Upper lobe of left lung (tissue), 6 donors: ENCODE results near the gene EYA2. TPM values are rescaled to one million over a fixed set of nuclear protein-coding genes. Genes with fewer than 3 reads are reported as not detected.

Experiments
- ATAC-seq, 2 donors: fragments of 200-7000 bp; cut with Tn5 transposase; one replicate each; pipeline ENCODE4 v1.9.1; 2022; ENCODE audit warnings: mild to moderate bottlenecking in 2 of 2, moderate library complexity in 2 of 2; ENCODE audit not compliant: low FRiP score in 2 of 2
- DNase-seq, 2 donors: peaks; one replicate each; pipeline ENCODE4 v3.0.0-alpha.2; 2019 to 2020
- H3K27ac ChIP-seq, 4 donors: fragments of 200-600 bp; sonication (generic); one replicate each; pipeline ENCODE4 v1.5.1; 2016 to 2019
- H3K27me3 ChIP-seq, 4 donors: fragments of 200-600 bp; sonication (generic); one replicate each; pipeline ENCODE4 v1.5.1; 2017 to 2019
- H3K36me3 ChIP-seq, 4 donors: fragments of 200-600 bp; sonication (generic); one replicate each; pipeline ENCODE4 v1.5.1; 2016 to 2019
- H3K4me1 ChIP-seq, 4 donors: fragments of 200-600 bp; sonication (generic); one replicate each; pipeline ENCODE4 v1.5.1; 2018 to 2019
- H3K4me3 ChIP-seq, 4 donors: fragments of 200-600 bp; sonication (generic); one replicate each; pipeline ENCODE4 v1.5.1; 2017 to 2019; ENCODE audit warnings: mild to moderate bottlenecking in 2 of 4, moderate library complexity in 1 of 4
- H3K9me3 ChIP-seq, 4 donors: fragments of 200-600 bp; sonication (generic); one replicate each; pipeline ENCODE4 v1.5.1; 2018 to 2019
- CTCF ChIP-seq, 6 experiments: fragments of 450-650 bp in 4 of 6; fragments of 200-600 bp in 2 of 6; sonication (generic) in 2 of 6; IDR thresholded peaks; one replicate each; pipeline ENCODE4 v1.5.1; 2016 to 2019; ENCODE audit warnings: antibody characterized with exemption in 6 of 6
- EP300 ChIP-seq, 4 donors: sonication (generic); formaldehyde crosslinking; IDR thresholded peaks; one replicate each; pipeline ENCODE4 v1.5.1; 2017; ENCODE audit warnings: antibody characterized with exemption in 4 of 4, control low read depth in 2 of 4
- POLR2A ChIP-seq, 4 donors: fragments of 450-650 bp; IDR thresholded peaks; one replicate each; pipeline ENCODE4 v1.5.1; 2016 to 2017; ENCODE audit warnings: antibody characterized with exemption in 4 of 4, mild to moderate bottlenecking in 2 of 4
- POLR2AphosphoS5 ChIP-seq, 2 donors: sonication (generic); formaldehyde crosslinking; IDR thresholded peaks; one replicate each; pipeline ENCODE4 v1.5.1; 2017; ENCODE audit warnings: antibody characterized with exemption in 2 of 2
- WGBS, 2 donors: methylation state at CpG; one replicate each; pipeline ENCODE4 v1.1.5; 2017 to 2018; 5-methylcytosine and 5-hydroxymethylcytosine counted together
- small RNA-seq, 4 donors: library from RNA; depleted of rRNA; stranded (forward); fragments of <200 nt; gene quantifications; one replicate each; pipeline ENCODE3, GENCODE V24; 2016
- total RNA-seq, 6 donors: library from RNA; depleted of rRNA in 4 of 6; stranded (reverse); fragments of >200 nt in 4 of 6; gene quantifications; one replicate each; pipeline versions ENCODE4 v1.1.0 to v1.2.1, GENCODE V29; 2016 to 2021
- donor health status: DM: no; HTN: no; CAD: no; lungs with moderate emphysema.
- donor health status: DM: no; HTN: yes; CAD: no; lungs with severe emphysema.

Gene EYA2
- total RNA-seq, 6 donors from 2014 or later: 0.66 to 9.4 (median 3.0) TPM

- H3K36me3 ChIP-seq: peaks cover 23 to 85% (median 59%) of the 10 kb centered on the region in 4 donors
- no peak for ATAC-seq
- H3K27me3 ChIP-seq: no peaks in the 10 kb centered on the region
- 47 to 90% methylated on average over 1 of the region's 1 CpG for WGBS, 2 donors
- H3K9me3 ChIP-seq: no peaks in the 10 kb centered on the region
- H3K4me1 ChIP-seq: no peaks in the 10 kb centered on the region
- TF ChIP-seq EP300 (IDR thresholded peaks at IDR 0.05) (no peak), POLR2AphosphoS5 (IDR thresholded peaks at IDR 0.05) (no peak), CTCF (IDR thresholded peaks at IDR 0.05) (no peak), POLR2A (IDR thresholded peaks at IDR 0.05) (no peak)
- H3K4me3 ChIP-seq: no peak overlapping the region
- H3K27ac ChIP-seq: no peak overlapping the region
- DNase-seq: no peak
Measured at GRCh38 chr20:47236639-47236900, 341.9 kb downstream of the EYA2 start.

DNA sequence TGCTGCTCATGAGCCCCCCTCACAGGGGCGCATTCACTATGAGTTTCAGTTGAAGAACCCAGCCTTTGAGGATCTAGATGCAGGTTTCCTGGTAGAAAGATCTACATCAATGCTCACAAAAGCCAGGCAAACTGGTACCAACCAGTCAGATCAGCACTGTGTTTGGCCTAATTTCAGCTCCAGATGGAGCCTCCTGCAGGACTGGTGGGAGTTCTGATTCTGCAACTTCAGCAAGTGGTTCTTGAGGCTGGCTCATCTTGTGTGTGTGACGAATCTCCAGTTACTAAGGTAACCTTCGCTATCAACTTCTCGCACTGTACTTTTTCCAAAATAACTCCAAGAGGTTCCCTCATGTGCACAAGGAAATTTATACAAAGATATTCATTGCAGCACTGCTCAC is 343.1 kb downstream of the EYA2 start:
- Histone ChIP-seq H3K27ac (no peak overlapping the region), H3K4me1 (peaks cover 0 to 6% (median 4%) of the 10 kb centered on the region in 4 donors), H3K27me3 (no peaks in the 10 kb centered on the region), H3K36me3 (peaks cover 23 to 80% (median 58%) of the 10 kb centered on the region in 4 donors), H3K4me3 (no peak overlapping the region), H3K9me3 (no peaks in the 10 kb centered on the region)
- 93 to 96% methylated on average over 4 of the region's 4 CpGs for WGBS, 2 donors
- ATAC-seq (no peak), DNase-seq (no peak)
- TF ChIP-seq CTCF (IDR thresholded peaks at IDR 0.05): no peak
- TF ChIP-seq POLR2AphosphoS5 (IDR thresholded peaks at IDR 0.05): no peak
- TF ChIP-seq EP300 (IDR thresholded peaks at IDR 0.05): no peak
- no peak for TF ChIP-seq POLR2A (IDR thresholded peaks at IDR 0.05)

Small RNAs within 50 kb of the gene (small RNA-seq; reads per million reads assigned to genes)
- gene MIR3616: 0 reads per million in 4 donors

Other genes with a start within 250 kb of the EYA2 start
- gene SLC13A3, start 243.4 kb upstream of the EYA2 start, total RNA-seq: 10 to 100 TPM in 1 of 6 donors, 1 to 10 TPM in 4, under 1 TPM in 1; 0.88 to 11.5 (median 1.3) TPM
- gene TP53RK, start 205.4 kb upstream of the EYA2 start, total RNA-seq: 10 to 100 TPM in 4 of 6 donors, 1 to 10 TPM in 2; 8.1 to 21.9 (median 12.5) TPM
- 10 to 100 TPM in 4 of 6 donors, 1 to 10 TPM in 2; 5.5 to 93.2 (median 13.8) TPM for gene SLC2A10, start 185.2 kb upstream of the EYA2 start, total RNA-seq